Iris pigment epithelial cell (primary cell): ENCODE results near the gene DOCK10.

Experiments used
- DNase-seq: peaks from one replicate; pipeline ENCODE4 v3.0.0-alpha.2; 2011; ENCODE audit warnings: low read depth

DOCK10 gene

GRCh38 chr2:224982226-224982625, 60.0 kb downstream of the DOCK10 start:
- no peak for DNase-seq

- DNase-seq = no peak
These were observed 65.4 kb downstream of the DOCK10 start for GRCh38 chr2:224976629-224977525.

- DNase-seq = no peak
These were observed 66.5 kb downstream of the DOCK10 start for GRCh38 chr2:224975761-224976160.

DNA sequence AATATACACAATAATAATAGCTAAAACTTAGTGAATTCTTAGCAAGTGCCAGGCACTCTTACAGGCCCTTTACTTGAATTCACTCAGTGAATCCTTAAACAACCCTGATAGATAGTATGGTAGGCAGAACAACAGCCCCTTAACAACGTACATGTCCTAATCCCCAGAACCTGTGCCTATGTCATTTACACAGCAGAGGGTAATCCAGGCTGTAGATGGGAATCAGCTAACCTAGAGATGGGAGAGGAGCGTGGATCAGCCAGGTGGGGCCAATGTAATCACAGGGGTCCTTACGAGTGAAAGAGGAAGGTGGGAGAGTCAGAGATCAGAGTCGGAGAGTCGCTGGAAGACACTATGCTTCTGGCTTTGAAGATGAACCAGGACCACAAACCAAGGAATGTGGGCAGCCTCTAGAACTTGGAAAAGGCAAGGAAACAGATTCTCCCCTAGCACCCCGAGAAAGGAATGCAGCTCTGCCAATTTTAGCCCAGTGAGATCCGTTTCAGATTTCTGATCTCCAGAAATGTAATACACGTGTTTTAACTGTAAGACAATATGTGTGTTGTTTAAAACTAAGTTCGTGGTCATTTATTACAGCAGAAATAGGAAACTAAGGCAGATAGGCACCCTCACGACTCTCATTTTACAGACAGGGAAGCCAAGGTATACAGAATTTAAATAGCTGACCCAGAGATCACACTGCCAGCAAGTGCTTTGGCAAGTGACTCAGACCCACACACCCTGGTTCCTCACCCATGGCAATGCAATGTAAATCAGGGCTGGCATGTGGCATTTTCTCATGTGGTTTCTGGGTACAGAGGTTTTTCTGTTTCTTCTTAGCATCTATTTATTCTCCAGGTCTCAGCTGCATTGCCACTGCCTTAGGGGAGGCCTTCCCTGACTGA, 68.9 kb downstream of the DOCK10 start:
- DNase-seq = no peak

GRCh38 chr2:224971214-224971613, 71.1 kb downstream of the DOCK10 start:
- DNase-seq = no peak

GRCh38 chr2:224970311-224970710, 72.0 kb downstream of the DOCK10 start:
- no peak for DNase-seq

GRCh38 chr2:224969633-224970260, 72.5 kb downstream of the DOCK10 start:
- DNase-seq = no peak

GRCh38 chr2:224969095-224969494, 73.2 kb downstream of the DOCK10 start:
- DNase-seq = no peak

GRCh38 chr2:224968051-224968450, 74.2 kb downstream of the DOCK10 start:
- no peak for DNase-seq

- no peak for DNase-seq
These were observed 75.7 kb downstream of the DOCK10 start for GRCh38 chr2:224966613-224967012.

- DNase-seq = no peak
These were observed 82.7 kb downstream of the DOCK10 start for GRCh38 chr2:224959556-224959955.

- no peak for DNase-seq
These were observed 83.4 kb downstream of the DOCK10 start for GRCh38 chr2:224958873-224959272.

DNA sequence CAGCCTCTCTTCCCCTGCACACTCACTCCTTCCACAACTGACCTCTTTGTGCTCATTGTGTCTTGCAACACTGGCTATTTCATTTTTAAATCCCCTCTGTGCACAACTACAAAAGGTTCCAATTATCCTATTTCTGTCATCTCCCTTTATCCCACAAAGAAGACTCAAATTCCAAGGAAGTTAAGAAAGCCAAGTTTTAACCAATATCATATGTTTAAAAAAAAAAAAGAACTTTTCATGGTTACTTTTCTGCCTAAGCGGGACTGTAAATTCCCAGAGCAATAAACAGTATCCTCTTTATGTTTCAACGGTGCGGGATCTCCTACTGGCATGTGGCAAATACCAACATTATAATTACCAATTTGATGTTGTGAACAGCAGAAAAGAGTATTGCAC, 83.8 kb downstream of the DOCK10 start:
- no peak for DNase-seq

DNA sequence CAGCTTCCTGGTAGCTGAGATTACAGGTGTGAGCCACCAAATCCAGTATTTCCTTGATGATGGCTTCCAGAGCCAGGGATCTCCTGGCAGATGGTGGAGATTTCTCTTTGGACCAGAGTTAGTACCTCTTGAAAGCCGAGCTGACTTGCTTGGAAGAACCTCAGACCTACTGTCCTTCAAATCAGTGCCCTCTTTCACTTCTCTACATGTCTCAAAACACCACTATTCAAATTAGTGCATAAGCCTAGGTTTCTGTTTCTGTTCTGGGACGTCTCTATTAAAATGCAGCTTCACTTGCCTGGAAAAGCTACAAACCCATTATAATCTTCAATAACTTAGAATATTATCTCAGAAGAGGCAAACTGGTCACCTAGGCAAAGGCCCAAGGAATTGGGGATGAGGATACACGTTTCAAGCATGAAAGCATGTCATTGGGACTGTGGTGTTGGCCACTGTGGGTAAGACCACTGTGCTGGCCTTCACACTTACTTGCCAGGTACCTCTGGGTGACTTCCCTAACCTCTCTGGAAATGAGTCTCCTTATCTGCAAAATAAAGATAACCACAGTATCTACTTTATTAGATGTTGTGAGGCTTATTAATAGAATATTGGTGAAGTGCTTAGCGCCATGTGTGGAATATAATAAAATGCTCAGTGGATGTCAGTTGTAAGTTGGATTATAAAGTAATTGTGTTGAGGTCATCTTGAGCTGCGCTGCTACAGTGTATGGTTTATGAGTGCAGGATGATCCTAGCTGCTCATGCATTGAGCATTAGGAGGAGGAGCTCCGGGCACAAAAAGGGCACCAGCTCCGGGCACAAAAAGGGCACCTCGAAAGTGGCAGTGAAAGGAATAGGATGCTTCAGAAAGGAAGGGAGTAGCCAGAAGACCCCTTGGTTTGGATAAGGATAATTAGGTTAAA, 84.5 kb downstream of the DOCK10 start:
- DNase-seq = no peak

GRCh38 chr2:224956706-224957105, 85.6 kb downstream of the DOCK10 start:
- DNase-seq = no peak

DNA sequence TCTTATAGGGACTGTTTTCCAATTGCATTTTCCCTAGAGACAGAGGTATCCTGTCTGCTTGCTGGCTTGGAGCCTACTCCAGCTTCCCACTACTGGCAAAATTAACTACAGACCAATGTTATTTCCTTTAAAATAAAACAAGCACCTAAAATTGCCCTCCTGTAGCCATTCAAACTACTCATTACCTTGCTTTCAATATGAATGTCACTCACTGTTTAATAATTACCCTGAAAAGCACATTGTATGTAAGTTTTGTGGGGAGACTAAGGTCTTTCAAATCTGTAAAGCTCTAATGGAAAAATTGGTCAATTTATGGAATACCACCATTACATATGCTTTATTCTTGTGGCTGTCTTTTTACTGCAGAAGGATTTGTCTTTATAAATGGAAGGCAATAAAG, 87.3 kb downstream of the DOCK10 start:
- no peak for DNase-seq

DNA sequence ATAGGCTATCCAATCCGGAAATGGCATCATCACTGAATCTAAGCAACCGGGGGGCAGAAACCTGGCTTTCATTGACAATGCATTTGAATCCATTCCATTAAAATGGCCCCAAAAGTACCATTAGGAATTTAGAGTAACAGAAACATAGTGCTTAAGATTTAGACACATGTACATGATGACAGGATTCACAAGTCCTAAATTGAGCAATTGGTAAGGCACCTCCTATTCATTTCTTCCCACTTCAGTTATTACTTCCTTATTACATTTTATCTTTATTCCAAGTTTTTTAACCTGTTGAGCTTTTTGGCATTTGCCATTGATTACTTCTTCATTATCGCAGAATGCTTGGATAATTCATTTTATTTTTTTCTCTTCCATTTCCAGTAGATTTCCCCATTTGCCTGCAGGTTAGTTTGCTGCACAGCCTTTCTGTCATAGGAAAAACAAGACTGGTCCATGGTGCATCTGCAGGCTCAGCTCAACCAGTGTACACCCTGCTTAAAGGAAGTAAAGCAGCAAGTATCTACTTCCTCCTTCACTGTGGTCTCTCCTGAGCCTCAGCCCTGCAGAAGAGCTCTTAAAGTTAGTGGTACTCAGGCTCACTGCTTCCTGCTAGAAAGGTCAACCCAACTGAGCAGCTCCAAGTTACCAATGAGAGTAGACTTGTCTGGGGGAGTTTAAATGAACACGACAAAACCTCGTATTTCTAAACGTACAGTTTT, 89.2 kb downstream of the DOCK10 start:
- DNase-seq = no peak

- DNase-seq = no peak
These were observed 90.4 kb downstream of the DOCK10 start for GRCh38 chr2:224951723-224952481.

- peak; percentile 74 for DNase-seq
These were observed 93.4 kb downstream of the DOCK10 start for GRCh38 chr2:224948859-224949258.

- DNase-seq = no peak
These were observed 94.3 kb downstream of the DOCK10 start for GRCh38 chr2:224948005-224948404.
